ENCODE results near the gene OR51A4. TPM values are rescaled to one million over a fixed set of nuclear protein-coding genes. Genes with fewer than 3 reads are reported as not detected.
"Not testable (repeated sequence)": the region's sequence is repeated elsewhere in the genome, so short reads cannot be mapped to it uniquely, and the experiment has no call there.

The OR51A4 gene
- total RNA-seq, 4 donors from 2014 or later: not detected

DNA sequence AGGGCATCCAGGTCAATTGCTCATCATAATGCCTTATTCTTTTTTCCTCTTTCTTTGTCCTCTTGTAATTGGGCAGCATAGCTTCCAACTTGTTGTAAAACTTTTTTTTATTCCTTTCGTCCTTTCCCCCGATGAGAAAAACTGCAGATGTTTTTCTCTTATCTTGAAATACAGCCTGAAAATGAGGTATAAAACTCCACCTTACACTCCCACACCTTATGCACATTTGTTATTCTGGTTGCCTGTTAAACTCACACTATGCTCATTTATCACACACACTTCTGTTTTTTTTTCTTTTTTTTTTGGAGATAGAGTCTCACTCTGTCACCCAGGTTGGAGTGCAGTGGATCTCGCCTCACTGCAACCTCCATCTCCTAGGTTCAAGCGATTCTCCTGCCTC lies 10.0 kb upstream of the OR51A4 start:
- Histone ChIP-seq H3K4me1 (no peaks in the 10 kb centered on the region), H3K9me3 (no peaks in the 10 kb centered on the region), H3K4me3 (no peak overlapping the region), H3K36me3 (no peaks in the 10 kb centered on the region), H3K27me3 (no peaks in the 10 kb centered on the region), H3K27ac (replicated peaks in 1 of 4) (no peak overlapping the region)
- intact Hi-C loops (cut with DNase I): no loop called here
- no peak for DNase-seq (ENCODE audit: extremely low spot score)
- WGBS: 77% methylated on average over 4 of the region's 4 CpGs
- TF ChIP-seq POLR2A (IDR thresholded peaks at IDR 0.05; ENCODE audit: low read depth): no peak
- no peak for TF ChIP-seq EP300 (IDR thresholded peaks at IDR 0.05)
- no peak for TF ChIP-seq POLR2AphosphoS5 (IDR thresholded peaks at IDR 0.05)
- TF ChIP-seq, protein P1, sequence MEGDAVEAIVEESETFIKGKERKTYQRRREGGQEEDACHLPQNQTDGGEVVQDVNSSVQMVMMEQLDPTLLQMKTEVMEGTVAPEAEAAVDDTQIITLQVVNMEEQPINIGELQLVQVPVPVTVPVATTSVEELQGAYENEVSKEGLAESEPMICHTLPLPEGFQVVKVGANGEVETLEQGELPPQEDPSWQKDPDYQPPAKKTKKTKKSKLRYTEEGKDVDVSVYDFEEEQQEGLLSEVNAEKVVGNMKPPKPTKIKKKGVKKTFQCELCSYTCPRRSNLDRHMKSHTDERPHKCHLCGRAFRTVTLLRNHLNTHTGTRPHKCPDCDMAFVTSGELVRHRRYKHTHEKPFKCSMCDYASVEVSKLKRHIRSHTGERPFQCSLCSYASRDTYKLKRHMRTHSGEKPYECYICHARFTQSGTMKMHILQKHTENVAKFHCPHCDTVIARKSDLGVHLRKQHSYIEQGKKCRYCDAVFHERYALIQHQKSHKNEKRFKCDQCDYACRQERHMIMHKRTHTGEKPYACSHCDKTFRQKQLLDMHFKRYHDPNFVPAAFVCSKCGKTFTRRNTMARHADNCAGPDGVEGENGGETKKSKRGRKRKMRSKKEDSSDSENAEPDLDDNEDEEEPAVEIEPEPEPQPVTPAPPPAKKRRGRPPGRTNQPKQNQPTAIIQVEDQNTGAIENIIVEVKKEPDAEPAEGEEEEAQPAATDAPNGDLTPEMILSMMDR (IDR thresholded peaks at IDR 0.05): no peak

DNA sequence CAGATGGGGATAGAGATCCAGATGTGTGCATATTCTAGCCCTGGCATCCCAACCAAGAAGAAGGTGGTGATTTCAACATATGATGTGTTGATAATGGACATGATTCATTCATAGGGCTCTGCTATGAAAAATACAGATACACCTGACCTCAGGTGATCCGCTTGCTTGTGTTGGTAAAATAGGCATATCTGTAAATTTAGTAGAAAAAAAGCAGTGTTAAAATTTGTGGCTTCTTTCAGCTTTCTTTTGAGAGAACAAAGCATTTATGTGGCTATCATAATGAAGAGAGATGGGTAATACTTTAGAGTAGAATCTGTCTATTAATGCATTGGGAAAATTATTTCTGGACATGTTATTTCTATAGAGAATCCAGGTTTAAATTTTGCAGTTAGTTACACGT lies 8.2 kb upstream of the OR51A4 start, which contains the start of gene OR51A2:
Gene OR51A2 (minus strand): TSS at position 101 of the 400 bp plus-strand sequence. CDS start 0 bp downstream, at position 101.
- H3K36me3 ChIP-seq; H3K27me3 ChIP-seq; intact Hi-C loops (cut with DNase I); H3K9me3 ChIP-seq; H3K4me1 ChIP-seq; H3K4me3 ChIP-seq; DNase-seq (ENCODE audit: extremely low spot score); H3K27ac ChIP-seq (replicated peaks in 1 of 4): not testable (repeated sequence)
- 61% methylated on average over 2 of the region's 2 CpGs for WGBS

DNA sequence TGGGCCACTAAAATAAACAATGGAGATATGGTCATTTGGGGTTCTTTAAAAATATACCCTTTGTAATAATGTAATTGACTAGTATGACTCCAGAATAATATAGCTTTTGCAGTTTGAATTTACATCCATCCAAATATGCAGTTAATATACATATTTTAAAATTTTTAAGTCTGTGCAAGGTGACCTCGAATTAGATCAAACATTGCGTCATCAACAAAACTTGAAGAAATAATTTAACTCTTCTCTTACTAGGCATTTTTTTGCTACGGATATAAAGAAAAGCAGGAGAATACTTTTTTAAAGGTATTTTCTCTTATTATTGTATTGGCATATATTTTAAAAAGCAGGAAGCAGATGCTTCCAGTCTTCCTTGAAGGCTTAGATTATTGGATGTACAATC lies 10.7 kb downstream of the OR51A4 start:
- no peaks in the 10 kb centered on the region for H3K36me3 ChIP-seq

DNA sequence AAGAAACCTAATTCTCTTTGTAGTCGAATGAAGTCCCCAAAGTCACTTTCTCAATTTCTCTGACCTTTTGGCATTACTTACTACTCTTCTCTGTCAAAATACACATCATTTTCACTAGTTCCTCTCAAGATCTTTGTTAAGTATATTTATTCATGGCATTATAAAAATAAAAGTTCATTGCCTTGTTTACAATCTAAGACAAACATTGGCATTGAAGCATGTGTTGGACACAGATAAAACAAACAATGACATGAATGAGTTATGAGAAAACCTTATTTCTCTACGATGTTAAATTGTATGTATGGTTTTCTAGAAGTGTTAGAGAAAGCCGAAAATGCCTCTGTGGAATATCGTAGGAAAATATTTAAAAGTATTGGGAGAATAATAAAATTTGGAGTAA lies 14.7 kb downstream of the OR51A4 start:
- WGBS: 71% methylated on average over 4 of the region's 4 CpGs
- intact Hi-C loops (cut with DNase I): no loop called here
- H3K9me3 ChIP-seq: no peaks in the 10 kb centered on the region
- no peak for DNase-seq (ENCODE audit: extremely low spot score)
- H3K27ac ChIP-seq (replicated peaks in 1 of 4): no peak overlapping the region
- H3K36me3 ChIP-seq: no peaks in the 10 kb centered on the region
- no peaks in the 10 kb centered on the region for H3K27me3 ChIP-seq
- H3K4me3 ChIP-seq: no peak overlapping the region
- TF ChIP-seq POLR2A (IDR thresholded peaks at IDR 0.05; ENCODE audit: low read depth) (no peak), POLR2AphosphoS5 (IDR thresholded peaks at IDR 0.05) (no peak), EP300 (IDR thresholded peaks at IDR 0.05) (no peak)
- TF ChIP-seq, protein P1 (IDR thresholded peaks at IDR 0.05): no peak
- H3K4me1 ChIP-seq: no peaks in the 10 kb centered on the region

More for the DNA sequence above, 10.7 kb downstream of the OR51A4 start:
- no peak for DNase-seq (ENCODE audit: extremely low spot score)
- intact Hi-C loops (cut with DNase I): no loop called here
- TF ChIP-seq EP300 (IDR thresholded peaks at IDR 0.05): no peak
- Histone ChIP-seq H3K4me1 (no peaks in the 10 kb centered on the region), H3K27ac (replicated peaks in 1 of 4) (no peak overlapping the region), H3K27me3 (no peaks in the 10 kb centered on the region), H3K9me3 (no peaks in the 10 kb centered on the region), H3K4me3 (no peak overlapping the region)
- WGBS: 75% methylated on average over 3 of the region's 3 CpGs

DNA sequence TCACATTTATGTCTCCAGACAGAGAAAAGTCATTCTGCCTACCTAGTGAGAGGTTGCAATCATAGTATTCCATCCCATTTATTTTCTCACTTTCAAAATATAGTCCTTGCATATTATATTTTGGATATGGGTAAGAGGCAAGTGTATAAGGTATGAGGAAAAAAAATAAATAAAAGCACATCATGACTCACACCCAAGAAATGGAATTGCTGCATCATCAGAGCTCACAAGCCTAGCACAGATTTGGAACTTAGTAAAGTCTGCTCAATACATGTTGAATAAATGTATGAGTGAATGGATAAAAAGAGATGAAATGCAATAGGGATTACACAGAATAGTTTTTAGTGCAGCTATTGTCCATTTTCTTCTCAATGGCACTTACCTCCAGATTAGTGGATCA lies 20.8 kb downstream of the OR51A4 start:
- TF ChIP-seq POLR2A (IDR thresholded peaks at IDR 0.05; ENCODE audit: low read depth) (no peak), EP300 (IDR thresholded peaks at IDR 0.05) (no peak), POLR2AphosphoS5 (IDR thresholded peaks at IDR 0.05) (no peak)
- TF ChIP-seq, protein P1 (IDR thresholded peaks at IDR 0.05): no peak
- Histone ChIP-seq H3K4me3 (no peak overlapping the region), H3K27ac (replicated peaks in 1 of 4) (no peak overlapping the region), H3K4me1 (no peaks in the 10 kb centered on the region), H3K27me3 (no peaks in the 10 kb centered on the region), H3K9me3 (no peaks in the 10 kb centered on the region), H3K36me3 (no peaks in the 10 kb centered on the region)
- DNase-seq (ENCODE audit: extremely low spot score): no peak
- intact Hi-C loops (cut with DNase I): no loop called here

DNA sequence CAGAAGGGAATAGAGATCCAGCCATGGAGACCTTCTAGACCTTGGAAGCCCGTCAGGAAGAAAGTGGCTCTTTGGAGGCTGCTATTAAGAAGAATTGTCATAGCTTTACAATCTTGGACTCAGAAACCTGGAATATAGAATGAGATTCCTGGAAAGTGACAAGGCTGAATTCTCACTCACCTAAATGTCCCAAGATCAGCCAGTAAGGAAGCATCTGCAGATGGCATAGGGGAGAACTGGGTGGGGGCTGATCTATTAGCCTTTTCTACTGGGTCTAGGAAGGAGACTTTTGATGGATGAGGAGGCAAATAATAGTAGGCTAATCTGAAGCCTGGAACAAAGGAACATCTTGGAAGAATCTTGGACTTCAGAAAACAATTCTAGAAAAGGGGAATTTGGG lies 23.2 kb downstream of the OR51A4 start, which contains the start of gene OR51G1:
Gene OR51G1 (minus strand): TSS at position 101 of the 400 bp plus-strand sequence. CDS start 0 bp downstream, at position 101.
- no peaks in the 10 kb centered on the region for H3K27me3 ChIP-seq
- intact Hi-C loops (cut with DNase I): no loop called here
- no peak within 1 kb of the TSS for H3K27ac ChIP-seq (replicated peaks in 1 of 4)
- no peaks in the 10 kb centered on the region for H3K4me1 ChIP-seq
- DNase-seq (ENCODE audit: extremely low spot score): no peak
- no peaks in the 10 kb centered on the region for H3K9me3 ChIP-seq
- H3K36me3 ChIP-seq: no peaks in the 10 kb centered on the region
- H3K4me3 ChIP-seq: no peak within 1 kb of the TSS
- WGBS: 89% methylated on average over 1 of the region's 1 CpG
- TF ChIP-seq POLR2A (IDR thresholded peaks at IDR 0.05; ENCODE audit: low read depth) (no peak), POLR2AphosphoS5 (IDR thresholded peaks at IDR 0.05) (no peak), EP300 (IDR thresholded peaks at IDR 0.05) (no peak)
- TF ChIP-seq, protein P1 (IDR thresholded peaks at IDR 0.05): no peak
